A673 (cell line): ENCODE measurements around the gene RAPGEF4.

Experiments
- CTCF ChIP-seq: fragments of 300-800, 200-600 bp; sonication (generic); conservative IDR thresholded peaks from 2 replicates; pipeline ENCODE4 v1.5.1; 2017; ENCODE audit warnings: low read depth, mild to moderate bottlenecking, antibody characterized with exemption, low read length, moderate library complexity, mixed read lengths
- EZH2 ChIP-seq: fragments of 200-600 bp; sonication (generic); IDR thresholded peaks from 2 replicates; pipeline ENCODE4 v1.6.1; 2017; ENCODE audit warnings: borderline replicate concordance, low read depth, mild to moderate bottlenecking, mixed read lengths, antibody characterized with exemption, low read length; ENCODE audit not compliant: poor library complexity, severe bottlenecking

GRCh38 chr2:172693037-172693436, 42.6 kb upstream of the RAPGEF4 start:
- TF ChIP-seq CTCF (no peak), EZH2 (no peak)
